H1 (cell line): ENCODE results near the gene TSR1. TPM values are rescaled to one million over a fixed set of nuclear protein-coding genes. Genes with fewer than 3 reads are reported as not detected.

ENCODE experiments used
- CTCF ChIA-PET: fragments of 300-600 bp; sonication (Branson Sonifier 250); formaldehyde crosslinking; loops from one replicate; lab custom pipeline; 2021; ENCODE audit not compliant: partially characterized antibody; lab: Charles Lee
- POLR2A ChIA-PET: fragments of 300-600 bp; sonication (Branson Sonifier 250); formaldehyde crosslinking; loops from one replicate; lab custom pipeline; 2021; ENCODE audit warnings: inconsistent platforms; ENCODE audit not compliant: partially characterized antibody; lab: Charles Lee
- DNase-seq, 2 experiments: peaks; one replicate each; pipeline versions ENCODE4 v3.0.0 to v3.0.0-alpha.2; 2010 to 2022; ENCODE audit warnings: low spot score in 2 of 2, low read depth in 1 of 2, mixed read lengths in 1 of 2
- FAIRE-seq: peaks from 2 replicates; lab custom pipeline; 2011; peaks lifted over from hg19 to GRCh38; lab: Jason Lieb, UNC
- H2AFZ ChIP-seq: 2 replicates; pipeline ENCODE4 v1.8.1; 2012; ENCODE audit warnings: low read length, inconsistent platforms
- H2AK5ac ChIP-seq: 2 replicates; pipeline ENCODE4 v1.6.1; 2013; ENCODE audit warnings: low read depth, low read length
- H2BK120ac ChIP-seq: replicated peaks from 2 replicates; pipeline ENCODE3; 2013; ENCODE audit warnings: low read depth, low read length, inconsistent platforms
- H2BK12ac ChIP-seq: 2 replicates; pipeline ENCODE4 v1.6.1; 2013; ENCODE audit warnings: low read depth, low read length
- H2BK15ac ChIP-seq: 2 replicates; pipeline ENCODE4 v1.6.1; 2013; ENCODE audit warnings: low read length
- H2BK20ac ChIP-seq: 2 replicates; pipeline ENCODE4 v1.6.1; 2013; ENCODE audit warnings: low read length
- H2BK5ac ChIP-seq: 2 replicates; pipeline ENCODE4 v1.6.1; 2013; ENCODE audit warnings: low read depth, low read length
- H3K14ac ChIP-seq: 2 replicates; pipeline ENCODE4 v1.6.1; 2013; ENCODE audit warnings: inconsistent platforms; ENCODE audit not compliant: insufficient read length
- H3K18ac ChIP-seq: 2 replicates; pipeline ENCODE4 v1.6.1; 2013; ENCODE audit warnings: low read length; ENCODE audit errors: extremely low read depth
- H3K23ac ChIP-seq: 2 replicates; pipeline ENCODE4 v1.6.1; 2013; ENCODE audit warnings: inconsistent platforms; ENCODE audit not compliant: insufficient read length
- H3K23me2 ChIP-seq: 2 replicates; pipeline ENCODE4 v1.6.1; 2013; ENCODE audit warnings: low read depth, low read length
- H3K27ac ChIP-seq: 2 replicates; pipeline ENCODE4 v1.6.1; 2011; ENCODE audit warnings: low read depth, low read length, inconsistent platforms
- H3K27me3 ChIP-seq, 4 experiments: replicated peaks in 1 of 4; 1 replicate in 1 of 4; 2 replicates in 3 of 4; pipeline versions ENCODE4 v1.6.1 to v1.8.1; 2011 to 2013; ENCODE audit warnings: low read length in 3 of 4, mild to moderate bottlenecking in 3 of 4, inconsistent platforms in 2 of 4, mixed read lengths in 2 of 4, moderate library complexity in 1 of 4; ENCODE audit not compliant: control insufficient read depth in 3 of 4, insufficient read depth in 3 of 4; ENCODE audit errors: extremely low read depth in 1 of 4
- H3K36me3 ChIP-seq, 4 experiments: 2 replicates each; pipeline versions ENCODE4 v1.6.1 to v1.8.1; 2011 to 2013; ENCODE audit warnings: mild to moderate bottlenecking in 4 of 4, low read length in 3 of 4, moderate library complexity in 2 of 4, control low read depth in 1 of 4, inconsistent platforms in 1 of 4; ENCODE audit not compliant: insufficient read depth in 4 of 4, control insufficient read depth in 2 of 4
- H3K4ac ChIP-seq: replicated peaks from 2 replicates; pipeline ENCODE3; 2013; ENCODE audit warnings: low read length, low read depth, mixed read lengths, inconsistent platforms; ENCODE audit not compliant: insufficient read length
- H3K4me1 ChIP-seq, 4 experiments: replicated peaks in 1 of 4; 1 replicate in 1 of 4; 2 replicates in 3 of 4; pipeline versions ENCODE4 v1.6.1 to v1.8.1; 2011 to 2013; ENCODE audit warnings: low read length in 3 of 4, inconsistent platforms in 2 of 4, mixed read lengths in 1 of 4; ENCODE audit not compliant: insufficient read depth in 4 of 4, control insufficient read depth in 3 of 4
- H3K4me2 ChIP-seq, 2 experiments: 2 replicates each; pipeline versions ENCODE4 v1.6.1 to v1.8.1; 2011 to 2013; ENCODE audit warnings: low read depth in 2 of 2, low read length in 2 of 2, control low read depth in 1 of 2, inconsistent platforms in 1 of 2, mild to moderate bottlenecking in 1 of 2; ENCODE audit not compliant: insufficient read depth in 1 of 2
- H3K4me3 ChIP-seq, 4 experiments: fragments of 200-600, 300-600 bp in 1 of 4; sonication (generic), shearing (Covaris generic), sonication (Bioruptor Twin) in 1 of 4; 2 replicates each; pipeline versions ENCODE4 v1.5.1 to v1.8.1; 2011 to 2016; ENCODE audit warnings: low read length in 4 of 4, low read depth in 3 of 4, control low read depth in 2 of 4, inconsistent platforms in 2 of 4, mild to moderate bottlenecking in 2 of 4, mixed read lengths in 1 of 4, moderate library complexity in 1 of 4; ENCODE audit not compliant: insufficient read depth in 2 of 4; ENCODE audit errors: extremely low read depth in 1 of 4
- H3K56ac ChIP-seq: replicated peaks from 2 replicates; pipeline ENCODE3; 2013; ENCODE audit warnings: low read depth, mild to moderate bottlenecking, mixed read lengths, low read length, inconsistent platforms; ENCODE audit not compliant: insufficient read length
- H3K79me1 ChIP-seq: 2 replicates; pipeline ENCODE4 v1.6.1; 2013; ENCODE audit warnings: low read depth, low read length, control low read depth
- H3K79me2 ChIP-seq, 2 experiments: 2 replicates each; pipeline versions ENCODE4 v1.6.1 to v1.8.1; 2012 to 2013; ENCODE audit warnings: low read length in 2 of 2, mild to moderate bottlenecking in 2 of 2, inconsistent platforms in 1 of 2; ENCODE audit not compliant: insufficient read depth in 2 of 2, control insufficient read depth in 1 of 2
- H3K9ac ChIP-seq, 4 experiments: replicated peaks in 1 of 4; 1 replicate in 1 of 4; 2 replicates in 3 of 4; pipeline versions ENCODE4 v1.6.1 to v1.8.1; 2011 to 2013; ENCODE audit warnings: low read depth in 3 of 4, low read length in 3 of 4, control low read depth in 2 of 4, mild to moderate bottlenecking in 2 of 4, moderate library complexity in 2 of 4, inconsistent platforms in 1 of 4; ENCODE audit errors: extremely low read depth in 1 of 4
- H3K9me3 ChIP-seq, 2 experiments: 2 replicates each; pipeline versions ENCODE4 v1.6.1 to v1.8.1; 2012 to 2013; ENCODE audit warnings: mild to moderate bottlenecking in 2 of 2, moderate library complexity in 2 of 2, control low read depth in 1 of 2, inconsistent platforms in 1 of 2, low read depth in 1 of 2, low read length in 1 of 2, mixed read lengths in 1 of 2; ENCODE audit not compliant: insufficient read depth in 2 of 2
- H4K20me1 ChIP-seq, 2 experiments: replicated peaks in 1 of 2; 2 replicates each; pipeline versions ENCODE3 to v1.8.1; 2011 to 2013; ENCODE audit warnings: inconsistent platforms in 2 of 2, low read length in 2 of 2, mild to moderate bottlenecking in 1 of 2; ENCODE audit not compliant: insufficient read depth in 2 of 2, control insufficient read depth in 1 of 2
- H4K5ac ChIP-seq: 2 replicates; pipeline ENCODE4 v1.6.1; 2013; ENCODE audit warnings: low read length, low read depth, mixed read lengths, inconsistent platforms; ENCODE audit not compliant: insufficient read length
- H4K8ac ChIP-seq: 2 replicates; pipeline ENCODE4 v1.8.0; 2013; ENCODE audit warnings: mild to moderate bottlenecking, moderate library complexity, low read length, inconsistent platforms; ENCODE audit not compliant: insufficient read depth; ENCODE audit errors: extremely low read depth
- H4K91ac ChIP-seq: replicated peaks from 2 replicates; pipeline ENCODE3; 2013; ENCODE audit warnings: low read length, mixed read lengths, inconsistent platforms; ENCODE audit not compliant: insufficient read length
- BACH1 ChIP-seq: IDR thresholded peaks from 2 replicates; pipeline ENCODE4 v1.6.1; 2012; ENCODE audit warnings: low read length, improper control_type of control experiment
- CTCF ChIP-seq, 3 experiments: IDR thresholded peaks; 1 replicate in 2 of 3; 2 replicates in 1 of 3; pipeline versions ENCODE4 v1.5.1 to v1.6.1; 2011; ENCODE audit warnings: low read length in 3 of 3, mild to moderate bottlenecking in 3 of 3, inconsistent platforms in 2 of 3, low read depth in 1 of 3, moderate library complexity in 1 of 3; ENCODE audit not compliant: insufficient read depth in 1 of 3; ENCODE audit errors: control extremely low read depth in 1 of 3
- EGR1 ChIP-seq: IDR thresholded peaks from 2 replicates; pipeline ENCODE4 v1.6.1; 2011; ENCODE audit warnings: low read depth, low read length, borderline replicate concordance
- EP300 ChIP-seq, 2 experiments: IDR thresholded peaks; 1 replicate in 1 of 2; 2 replicates in 1 of 2; pipeline ENCODE4 v1.6.1; 2011 to 2012; ENCODE audit warnings: low read depth in 2 of 2, low read length in 2 of 2, mild to moderate bottlenecking in 2 of 2, borderline replicate concordance in 1 of 2, inconsistent platforms in 1 of 2, moderate library complexity in 1 of 2
- KDM1A ChIP-seq: fragments of 200-600, 300-600 bp; sonication (generic); IDR thresholded peaks from 2 replicates; pipeline ENCODE4 v1.7.1; 2016; ENCODE audit warnings: mild to moderate bottlenecking, low read length, borderline replicate concordance
- NANOG ChIP-seq: IDR thresholded peaks from 2 replicates; pipeline ENCODE4 v1.6.1; 2011; ENCODE audit warnings: low read length, low read depth, mild to moderate bottlenecking, inconsistent platforms; ENCODE audit not compliant: insufficient read depth, poor library complexity, severe bottlenecking
- POLR2AphosphoS5 ChIP-seq: IDR thresholded peaks from 2 replicates; pipeline ENCODE4 v1.6.1; 2011; ENCODE audit warnings: low read depth, low read length
- RXRA ChIP-seq: IDR thresholded peaks from 2 replicates; pipeline ENCODE4 v1.6.1; 2011; ENCODE audit warnings: low read depth, mild to moderate bottlenecking, low read length, moderate library complexity; ENCODE audit not compliant: insufficient read depth
- SRF ChIP-seq: IDR thresholded peaks from 2 replicates; pipeline ENCODE4 v1.6.1; 2011; ENCODE audit warnings: mild to moderate bottlenecking, low read depth, low read length, moderate library complexity
- WGBS, 2 experiments: shearing (Covaris generic) in 1 of 2; methylation state at CpG; one replicate each; pipeline versions ENCODE4 v1.1.6 to v1.1.7; 2013 to 2015; ENCODE audit warnings: low lambda C conversion rate in 2 of 2, mixed read lengths in 2 of 2, inconsistent platforms in 1 of 2, low coverage in 1 of 2, missing lambda C conversion rate in 1 of 2; ENCODE audit not compliant: insufficient replicate concordance in 2 of 2, insufficient coverage in 1 of 2, insufficient read length in 1 of 2; ENCODE audit errors: extremely low coverage in 1 of 2, missing lambda C conversion rate in 1 of 2; 5-methylcytosine and 5-hydroxymethylcytosine counted together
- polyA plus RNA-seq, 7 experiments: library from polyadenylated mRNA; depleted of rRNA in 3 of 7; stranded (reverse) in 5 of 7; unstranded in 2 of 7; fragments of >200 nt in 5 of 7; fragments of 200-250 nt in 2 of 7; gene quantifications; 1 replicate in 5 of 7; 2 replicates in 1 of 7; 4 replicates in 1 of 7; pipeline versions ENCODE4 v1.2.1 to v1.2.3, GENCODE V29; 2011 to 2013; ENCODE audit warnings: missing spikeins in 2 of 7, mixed read lengths in 2 of 7
- total RNA-seq: library from RNA; stranded (reverse); fragmentation: NEBNext Ultra II Directional; extraction: Animal tissue kit (Norgen Biotek cat#: 25700); gene quantifications from 2 replicates; pipeline ENCODE4 v1.2.1, GENCODE V29; 2021
- TF ChIP-seq, protein P1 (sequence below): IDR thresholded peaks from 2 replicates; pipeline ENCODE4 v1.6.1; 2012; ENCODE audit warnings: inconsistent platforms

Gene TSR1
- total and polyA plus RNA-seq, 2 of the 8 experiments (the other 6 are each of a cell fraction or from before 2014, with no cell fraction given) = 14.5 to 69.7 TPM

- no peak overlapping the region for H3K9ac ChIP-seq
- peaks cover 0 to 4% of the 10 kb centered on the region in 2 experiments for H4K20me1 ChIP-seq
- H3K27me3 ChIP-seq = no peaks in the 10 kb centered on the region
- no peak overlapping the region for H3K4me2 ChIP-seq
- H3K36me3 ChIP-seq = no peaks in the 10 kb centered on the region
- ChIA-PET CTCF (interaction anchor here (1.0 to 4.5 kb wide), 11 partner anchors 10 to 76 kb away, joined by 3 to 69 read pairs (median 7); partner anchors contain the start of genes SGSM2 and TSR1), POLR2A (interaction anchor here (0.9 to 2.0 kb wide), 4 partner anchors 11 to 18 kb away, joined by 3 to 8 read pairs (median 5); partner anchors contain the start of genes SGSM2 and TSR1)
- H3K79me1 ChIP-seq = 0 out of 2 replicates have a peak, but pooled peaks cover 3% of the 10 kb centered on the region
- no peaks in the 10 kb centered on the region for H3K9me3 ChIP-seq
- H3K18ac ChIP-seq = no peak overlapping the region
- H4K5ac ChIP-seq = no peak overlapping the region
- H3K23ac ChIP-seq = no peak overlapping the region
- no peak overlapping the region for H3K27ac ChIP-seq
- no peak overlapping the region for H3K56ac ChIP-seq
- DNase-seq (no peak), FAIRE-seq (no peak)
- H2BK5ac ChIP-seq = no peak overlapping the region
- H3K4me1 ChIP-seq = peaks cover 0 to 4% (median 0%) of the 10 kb centered on the region in 4 experiments; a peak in 1 of 7 replicates
- H3K14ac ChIP-seq = no peak overlapping the region
- no peak overlapping the region for H3K4me3 ChIP-seq
- no peak overlapping the region for H4K91ac ChIP-seq
- no peak overlapping the region for H2BK20ac ChIP-seq
- H2AK5ac ChIP-seq = no peak overlapping the region
- H3K23me2 ChIP-seq = no peaks in the 10 kb centered on the region
- no peak overlapping the region for H2BK15ac ChIP-seq
- no peak overlapping the region for H2BK12ac ChIP-seq
- H3K4ac ChIP-seq = no peak overlapping the region
- no peak overlapping the region for H2BK120ac ChIP-seq
- H2AFZ ChIP-seq = no peak overlapping the region
- H4K8ac ChIP-seq = no peak overlapping the region
- no peaks in the 10 kb centered on the region; a peak in 1 of 4 replicates for H3K79me2 ChIP-seq
- 87% methylated on average over 8 of the region's 8 CpGs; no CpG with 5 or more reads in 1 of the 2 experiments for WGBS, 2 experiments
- TF ChIP-seq RXRA (no peak), SRF (no peak), BACH1 (no peak), NANOG (no peak), KDM1A (no peak), POLR2AphosphoS5 (no peak), EP300 (IDR thresholded peaks at IDR 0.05; ENCODE audit: borderline replicate concordance in 1 of 2, low read depth in 2 of 2, low read length in 2 of 2) (no peak), EGR1 (no peak), CTCF (IDR thresholded peaks at IDR 0.05; ENCODE audit: control extremely low read depth in 1 of 3, insufficient read depth in 1 of 3, low read depth in 1 of 3, low read length in 3 of 3) (no peak)
- TF ChIP-seq, protein P1, sequence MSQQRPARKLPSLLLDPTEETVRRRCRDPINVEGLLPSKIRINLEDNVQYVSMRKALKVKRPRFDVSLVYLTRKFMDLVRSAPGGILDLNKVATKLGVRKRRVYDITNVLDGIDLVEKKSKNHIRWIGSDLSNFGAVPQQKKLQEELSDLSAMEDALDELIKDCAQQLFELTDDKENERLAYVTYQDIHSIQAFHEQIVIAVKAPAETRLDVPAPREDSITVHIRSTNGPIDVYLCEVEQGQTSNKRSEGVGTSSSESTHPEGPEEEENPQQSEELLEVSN = no peak
Observed at GRCh38 chr17:2354311-2354710, 18.1 kb upstream of the TSR1 start.
